HG02870 (cell line): Measurements from ENCODE around the gene SIGLEC11.
"Not testable (repeated sequence)": the region's sequence is repeated elsewhere in the genome, so short reads cannot be mapped to it uniquely, and the experiment has no call there.

Source experiments
- ATAC-seq: cut with Tn5 transposase; IDR thresholded peaks from one replicate; pipeline ENCODE4 v1.9.1; 2021; ENCODE audit warnings: mild to moderate bottlenecking, moderate library complexity; ENCODE audit not compliant: unreplicated experiment

The SIGLEC11 gene, protein sequence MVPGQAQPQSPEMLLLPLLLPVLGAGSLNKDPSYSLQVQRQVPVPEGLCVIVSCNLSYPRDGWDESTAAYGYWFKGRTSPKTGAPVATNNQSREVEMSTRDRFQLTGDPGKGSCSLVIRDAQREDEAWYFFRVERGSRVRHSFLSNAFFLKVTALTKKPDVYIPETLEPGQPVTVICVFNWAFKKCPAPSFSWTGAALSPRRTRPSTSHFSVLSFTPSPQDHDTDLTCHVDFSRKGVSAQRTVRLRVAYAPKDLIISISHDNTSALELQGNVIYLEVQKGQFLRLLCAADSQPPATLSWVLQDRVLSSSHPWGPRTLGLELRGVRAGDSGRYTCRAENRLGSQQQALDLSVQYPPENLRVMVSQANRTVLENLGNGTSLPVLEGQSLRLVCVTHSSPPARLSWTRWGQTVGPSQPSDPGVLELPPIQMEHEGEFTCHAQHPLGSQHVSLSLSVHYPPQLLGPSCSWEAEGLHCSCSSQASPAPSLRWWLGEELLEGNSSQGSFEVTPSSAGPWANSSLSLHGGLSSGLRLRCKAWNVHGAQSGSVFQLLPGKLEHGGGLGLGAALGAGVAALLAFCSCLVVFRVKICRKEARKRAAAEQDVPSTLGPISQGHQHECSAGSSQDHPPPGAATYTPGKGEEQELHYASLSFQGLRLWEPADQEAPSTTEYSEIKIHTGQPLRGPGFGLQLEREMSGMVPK

GRCh38 chr19:49960980-49961379 lies at the start of gene SIGLEC11:
SIGLEC11 (minus strand) TSS chr19:49961172; CDS start chr19:49961081, 91 bp downstream.
- ATAC-seq: not testable (repeated sequence)

GRCh38 chr19:50008532-50008931 lies 47.6 kb upstream of the SIGLEC11 start:
- ATAC-seq: no peak

- ATAC-seq: no peak
Observed at GRCh38 chr19:50007947-50008346, 47.0 kb upstream of the SIGLEC11 start.

GRCh38 chr19:50007170-50007569 lies 46.2 kb upstream of the SIGLEC11 start:
- ATAC-seq: no peak

DNA sequence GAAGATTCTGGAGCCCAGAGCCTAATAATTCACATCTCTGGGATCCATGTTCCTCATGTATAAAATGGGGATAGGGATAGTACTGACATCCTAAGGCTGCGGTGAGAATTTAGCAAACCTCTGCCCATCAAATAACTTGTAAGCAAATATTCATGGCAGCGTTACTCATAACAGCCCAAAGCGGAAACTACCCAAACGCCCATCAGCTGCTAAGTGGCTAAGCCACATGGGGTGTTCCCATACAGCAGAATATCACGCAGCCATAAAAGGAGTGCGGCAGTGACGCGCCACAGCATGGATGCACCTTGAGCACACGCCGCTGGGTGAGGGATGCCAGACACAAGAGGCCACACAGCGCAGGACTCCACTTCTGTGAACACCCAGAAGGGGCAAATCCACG lies 44.5 kb upstream of the SIGLEC11 start:
- ATAC-seq: no peak

DNA sequence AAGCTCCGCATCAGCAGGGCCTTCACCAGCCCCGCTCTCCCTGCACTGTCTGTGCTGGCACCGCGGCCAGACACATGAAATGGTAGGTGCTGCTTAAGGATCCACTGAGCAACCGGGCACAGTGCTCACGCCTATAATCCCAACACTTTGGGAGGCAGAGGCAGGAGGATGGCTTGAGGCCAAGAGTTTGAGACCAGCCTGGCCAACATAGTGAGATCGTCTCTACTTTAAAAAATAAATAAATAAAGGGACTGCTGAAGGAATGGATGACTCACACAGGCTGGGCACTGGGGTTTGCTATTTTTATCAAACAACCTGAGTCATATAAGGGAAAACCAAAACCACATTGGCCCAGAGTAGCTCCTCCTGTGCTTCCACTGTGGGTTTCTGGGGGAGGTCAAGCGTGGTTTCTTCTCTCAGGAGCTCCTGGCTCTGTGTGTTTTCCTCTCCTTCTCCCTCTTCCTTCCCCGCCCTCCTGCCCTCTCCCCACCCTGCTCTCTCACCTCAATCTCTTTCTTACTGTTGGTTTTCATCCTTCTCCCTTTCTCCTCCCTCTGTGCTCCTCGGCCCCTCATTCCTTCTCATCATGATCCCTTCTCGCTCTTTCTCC lies 42.9 kb upstream of the SIGLEC11 start:
- ATAC-seq: no peak

- ATAC-seq: no peak
Observed at GRCh38 chr19:50003254-50003788, 42.3 kb upstream of the SIGLEC11 start.

GRCh38 chr19:50002386-50002960 lies 41.5 kb upstream of the SIGLEC11 start:
- no peak for ATAC-seq

DNA sequence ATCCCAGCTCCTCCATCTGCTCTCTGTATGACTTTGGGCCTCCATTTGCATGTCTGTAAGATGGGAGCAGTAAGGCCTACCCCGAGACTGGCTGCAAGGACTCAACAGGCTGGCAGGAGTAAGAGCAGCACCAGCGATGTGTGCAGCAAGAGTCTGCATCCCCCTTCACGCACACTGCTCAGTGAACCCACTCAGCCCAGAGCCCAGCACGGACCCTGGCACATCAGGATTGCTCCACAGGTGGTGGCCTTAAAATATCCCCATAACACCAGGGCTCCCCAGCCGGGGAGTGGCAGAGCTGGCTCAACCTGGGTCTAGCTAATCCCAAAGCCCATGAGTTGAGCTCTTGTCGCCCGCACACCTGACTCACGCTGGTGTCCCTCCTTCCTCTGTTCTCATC lies 40.8 kb upstream of the SIGLEC11 start:
- no peak for ATAC-seq

- ATAC-seq: no peak
Observed at GRCh38 chr19:50000841-50001557, 40.0 kb upstream of the SIGLEC11 start.

- no peak for ATAC-seq
Observed at GRCh38 chr19:50000038-50000840, 39.3 kb upstream of the SIGLEC11 start.

DNA sequence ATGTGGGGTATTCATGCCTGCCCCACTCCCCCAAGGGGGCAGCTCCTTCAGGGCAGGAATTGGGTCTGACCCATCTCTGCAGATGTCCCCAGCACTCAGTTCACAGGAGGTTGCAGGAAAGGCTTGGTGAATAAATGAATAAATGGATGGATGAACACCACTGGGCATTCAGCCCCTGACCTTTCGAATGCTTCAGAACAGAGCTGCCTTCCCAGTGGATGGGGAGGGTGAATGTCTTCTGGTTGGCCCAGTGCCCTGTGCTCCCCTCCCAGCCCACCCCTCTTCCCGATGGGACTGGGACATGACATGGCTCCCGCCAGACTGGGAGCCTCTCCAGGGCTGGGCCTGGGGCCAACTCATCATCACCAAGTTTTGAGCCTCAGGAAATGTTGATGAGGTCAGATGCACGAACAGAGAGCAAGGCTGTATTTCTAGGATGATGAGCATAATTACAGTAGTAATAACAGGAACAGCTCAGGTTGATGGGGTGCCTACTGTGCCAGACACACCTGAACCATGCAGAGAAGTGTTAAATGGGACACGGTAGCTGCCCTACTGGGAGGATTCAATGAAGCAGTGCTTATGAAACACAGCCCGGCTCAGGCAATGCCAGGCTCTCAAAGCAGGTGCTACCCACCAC lies 38.5 kb upstream of the SIGLEC11 start:
- no peak for ATAC-seq

- ATAC-seq: no peak
Observed at GRCh38 chr19:49997709-49998108, 36.7 kb upstream of the SIGLEC11 start.

DNA sequence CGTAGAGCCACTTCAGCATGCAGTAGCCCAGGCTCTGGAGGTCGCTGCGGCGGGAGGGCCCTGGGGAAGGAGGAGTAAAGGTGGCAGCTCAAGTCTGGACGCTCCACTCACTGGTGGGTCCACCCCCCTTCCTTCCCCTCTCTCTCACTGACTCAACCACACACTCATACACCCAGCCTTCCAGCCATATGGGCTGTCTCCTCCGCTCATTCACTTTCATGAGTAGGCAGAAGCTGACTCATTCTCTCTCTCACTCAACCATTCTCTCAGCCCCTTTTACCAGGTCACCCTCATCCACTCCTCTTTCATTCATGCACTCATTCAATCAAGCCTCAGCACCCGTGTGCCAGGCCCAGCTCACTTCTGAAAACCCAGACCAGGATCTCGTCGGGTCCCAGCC lies 27.5 kb upstream of the SIGLEC11 start:
- no peak for ATAC-seq

GRCh38 chr19:49988007-49988406 lies 27.0 kb upstream of the SIGLEC11 start:
- no peak for ATAC-seq

- no peak for ATAC-seq
Observed at GRCh38 chr19:49987159-49987698, 26.3 kb upstream of the SIGLEC11 start.

GRCh38 chr19:49986354-49986753 lies 25.4 kb upstream of the SIGLEC11 start:
- ATAC-seq: no peak

GRCh38 chr19:49985871-49986270 lies 24.9 kb upstream of the SIGLEC11 start:
- no peak for ATAC-seq

GRCh38 chr19:49984491-49984890 lies 23.5 kb upstream of the SIGLEC11 start:
- no peak for ATAC-seq
